ENCODE results near the gene MMRN2. TPM values are rescaled to one million over a fixed set of nuclear protein-coding genes. Genes with fewer than 3 reads are reported as not detected.
"Not testable (repeated sequence)": the region's sequence is repeated elsewhere in the genome, so short reads cannot be mapped to it uniquely, and the experiment has no call there.

The MMRN2 gene, protein sequence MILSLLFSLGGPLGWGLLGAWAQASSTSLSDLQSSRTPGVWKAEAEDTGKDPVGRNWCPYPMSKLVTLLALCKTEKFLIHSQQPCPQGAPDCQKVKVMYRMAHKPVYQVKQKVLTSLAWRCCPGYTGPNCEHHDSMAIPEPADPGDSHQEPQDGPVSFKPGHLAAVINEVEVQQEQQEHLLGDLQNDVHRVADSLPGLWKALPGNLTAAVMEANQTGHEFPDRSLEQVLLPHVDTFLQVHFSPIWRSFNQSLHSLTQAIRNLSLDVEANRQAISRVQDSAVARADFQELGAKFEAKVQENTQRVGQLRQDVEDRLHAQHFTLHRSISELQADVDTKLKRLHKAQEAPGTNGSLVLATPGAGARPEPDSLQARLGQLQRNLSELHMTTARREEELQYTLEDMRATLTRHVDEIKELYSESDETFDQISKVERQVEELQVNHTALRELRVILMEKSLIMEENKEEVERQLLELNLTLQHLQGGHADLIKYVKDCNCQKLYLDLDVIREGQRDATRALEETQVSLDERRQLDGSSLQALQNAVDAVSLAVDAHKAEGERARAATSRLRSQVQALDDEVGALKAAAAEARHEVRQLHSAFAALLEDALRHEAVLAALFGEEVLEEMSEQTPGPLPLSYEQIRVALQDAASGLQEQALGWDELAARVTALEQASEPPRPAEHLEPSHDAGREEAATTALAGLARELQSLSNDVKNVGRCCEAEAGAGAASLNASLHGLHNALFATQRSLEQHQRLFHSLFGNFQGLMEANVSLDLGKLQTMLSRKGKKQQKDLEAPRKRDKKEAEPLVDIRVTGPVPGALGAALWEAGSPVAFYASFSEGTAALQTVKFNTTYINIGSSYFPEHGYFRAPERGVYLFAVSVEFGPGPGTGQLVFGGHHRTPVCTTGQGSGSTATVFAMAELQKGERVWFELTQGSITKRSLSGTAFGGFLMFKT
- 1.8 TPM for polyA plus RNA-seq (2013, experiment 1 of 4)
- 1.0 TPM for polyA plus RNA-seq (2013, experiment 2 of 4)
- polyA plus RNA-seq (2013, experiment 3 of 4) = 1.5 TPM
- 1.5 TPM for polyA plus RNA-seq (2013, experiment 4 of 4)

DNA sequence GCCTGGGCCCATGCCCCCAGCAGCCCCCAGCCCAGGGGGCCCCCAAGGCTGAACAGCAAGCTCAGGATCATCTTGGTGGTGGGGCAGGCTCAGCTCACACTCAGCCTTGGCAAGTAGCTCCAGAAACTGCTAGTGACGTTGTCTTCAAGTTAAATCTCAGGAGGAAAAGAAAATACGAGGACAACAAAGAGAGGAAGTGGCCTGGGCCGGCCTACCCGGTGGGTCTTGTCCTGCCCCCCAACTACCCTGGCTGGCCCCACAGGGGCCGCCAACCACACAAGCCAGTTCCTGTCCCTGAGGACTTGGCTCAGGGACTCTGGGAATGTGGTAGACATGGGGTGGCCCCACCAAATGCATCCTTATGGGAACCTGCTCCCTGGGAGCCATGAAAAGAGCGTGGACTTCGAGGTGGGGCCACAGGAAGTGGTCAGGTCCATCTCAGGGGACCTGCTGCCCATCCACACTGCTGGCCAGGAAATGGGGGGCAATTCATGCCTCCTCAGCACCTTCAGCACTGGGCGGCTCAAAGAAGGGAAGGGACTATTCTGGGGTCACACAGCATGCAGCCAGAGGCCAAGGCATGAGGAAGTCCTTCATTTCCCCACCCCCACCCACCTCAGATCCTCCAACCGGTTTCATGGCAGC, at the start of gene MMRN2:
Gene MMRN2 (minus strand): TSS at position 145 of the 645 bp plus-strand sequence. CDS start 74 bp downstream, at position 71.
- no peaks in the 10 kb centered on the region for H3K9me3 ChIP-seq (ENCODE audit: control insufficient read depth, low read length)
- peaks cover 44% of the 10 kb centered on the region for H3K4me1 ChIP-seq (ENCODE audit: control insufficient read depth, insufficient read depth, low read length)
- no peaks in the 10 kb centered on the region for H3K27me3 ChIP-seq (ENCODE audit: control insufficient read depth, insufficient read depth, low read length, poor library complexity, severe bottlenecking)
- H3K4me3 ChIP-seq (ENCODE audit: insufficient read depth, low read depth, low read length) = no peak within 1 kb of the TSS
- 86 to 87% methylated on average over 9 of the region's 9 CpGs for WGBS, 2 experiments
- H3K36me3 ChIP-seq (ENCODE audit: control insufficient read depth, insufficient read depth, low read length) = no peaks in the 10 kb centered on the region
- no peak within 1 kb of the TSS for H3K27ac ChIP-seq (ENCODE audit: insufficient read depth, low read depth, low read length, poor library complexity, severe bottlenecking)

DNA sequence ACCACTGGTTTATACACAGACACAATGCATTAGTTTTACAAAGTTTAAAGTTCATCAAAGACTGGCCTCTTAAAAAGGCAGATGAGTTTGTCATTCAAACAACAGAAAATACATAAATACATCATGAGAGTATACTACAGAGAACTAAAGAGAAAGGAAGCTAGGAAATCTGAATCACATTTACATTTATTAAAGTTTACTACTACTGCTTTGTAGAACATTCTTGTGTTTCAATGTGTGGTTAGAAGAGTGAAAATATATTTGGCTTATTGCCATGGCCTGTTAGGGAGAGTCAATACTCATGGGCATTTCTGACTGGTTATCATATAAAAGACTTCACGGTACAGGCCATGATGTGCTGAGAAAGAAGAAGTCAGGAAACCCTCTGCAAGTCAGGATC, 49.7 kb upstream of the MMRN2 start:
- H3K4me3 ChIP-seq (ENCODE audit: insufficient read depth, low read depth, low read length); H3K27me3 ChIP-seq (ENCODE audit: control insufficient read depth, insufficient read depth, low read length, poor library complexity, severe bottlenecking); H3K9me3 ChIP-seq (ENCODE audit: control insufficient read depth, low read length); H3K4me1 ChIP-seq (ENCODE audit: control insufficient read depth, insufficient read depth, low read length); H3K27ac ChIP-seq (ENCODE audit: insufficient read depth, low read depth, low read length, poor library complexity, severe bottlenecking); H3K36me3 ChIP-seq (ENCODE audit: control insufficient read depth, insufficient read depth, low read length): not testable (repeated sequence)
- WGBS, 2 experiments = no CpG with 5 or more reads among the region's 1 CpG

DNA sequence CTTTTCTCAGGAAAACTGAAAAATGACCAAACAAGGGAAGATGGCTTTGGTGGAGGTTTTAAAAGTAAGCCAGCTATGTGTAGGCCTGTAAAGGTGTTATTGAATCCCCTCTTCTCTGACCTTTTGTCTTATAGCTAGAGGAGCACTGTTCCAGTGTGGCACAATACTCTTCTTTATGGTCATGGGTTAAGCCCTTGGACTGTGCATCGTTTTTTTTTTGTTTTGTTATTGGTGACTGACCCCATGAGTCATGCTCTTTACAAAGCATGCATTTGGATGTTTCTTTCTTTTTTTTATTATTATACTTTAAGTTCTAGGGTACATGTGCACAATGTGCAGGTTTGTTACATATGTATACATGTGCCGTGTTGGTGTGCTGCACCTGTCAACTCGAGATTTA, 43.1 kb upstream of the MMRN2 start:
- no peaks in the 10 kb centered on the region for H3K27me3 ChIP-seq (ENCODE audit: control insufficient read depth, insufficient read depth, low read length, poor library complexity, severe bottlenecking)
- H3K4me1 ChIP-seq (ENCODE audit: control insufficient read depth, insufficient read depth, low read length) = no peaks in the 10 kb centered on the region
- 88 to 100% methylated on average over 1 to 3 of the region's 3 CpGs for WGBS, 2 experiments
- H3K4me3 ChIP-seq (ENCODE audit: insufficient read depth, low read depth, low read length) = no peak overlapping the region
- no peaks in the 10 kb centered on the region for H3K9me3 ChIP-seq (ENCODE audit: control insufficient read depth, low read length)
- no peaks in the 10 kb centered on the region for H3K36me3 ChIP-seq (ENCODE audit: control insufficient read depth, insufficient read depth, low read length)
- no peak overlapping the region for H3K27ac ChIP-seq (ENCODE audit: insufficient read depth, low read depth, low read length, poor library complexity, severe bottlenecking)

DNA sequence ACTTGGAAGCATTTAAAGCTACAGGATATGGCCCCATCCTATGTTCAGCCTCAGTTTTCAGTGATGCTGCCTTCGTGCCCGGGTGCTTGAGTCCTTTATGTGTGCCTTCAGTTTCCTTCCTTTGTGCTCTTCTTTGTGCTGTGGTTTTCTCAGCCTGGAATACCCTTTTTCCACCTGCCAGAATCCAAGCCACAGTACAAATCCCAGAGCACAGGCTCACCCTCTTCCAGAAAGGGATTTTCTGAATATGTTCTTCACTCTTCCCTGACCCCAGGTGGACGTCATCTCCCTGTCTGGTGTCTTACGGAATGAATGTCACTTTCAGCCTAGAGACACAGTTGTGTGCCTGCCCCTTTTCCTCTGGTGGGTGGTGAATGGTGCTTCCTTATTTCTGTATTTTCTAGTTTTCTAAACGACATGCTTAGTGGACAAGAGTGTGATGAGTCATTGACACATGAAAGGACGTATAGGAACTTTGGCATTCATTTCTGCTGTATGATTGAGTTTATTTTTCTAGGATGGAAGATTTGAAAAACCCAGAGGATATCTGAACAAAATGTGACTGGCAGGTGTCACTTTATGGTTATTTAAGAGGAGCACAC, 42.5 kb upstream of the MMRN2 start:
- not testable (repeated sequence) for H3K27me3 ChIP-seq (ENCODE audit: control insufficient read depth, insufficient read depth, low read length, poor library complexity, severe bottlenecking); H3K4me3 ChIP-seq (ENCODE audit: insufficient read depth, low read depth, low read length); H3K9me3 ChIP-seq (ENCODE audit: control insufficient read depth, low read length); H3K4me1 ChIP-seq (ENCODE audit: control insufficient read depth, insufficient read depth, low read length); H3K27ac ChIP-seq (ENCODE audit: insufficient read depth, low read depth, low read length, poor library complexity, severe bottlenecking); H3K36me3 ChIP-seq (ENCODE audit: control insufficient read depth, insufficient read depth, low read length)
- WGBS, 2 experiments = 91 to 92% methylated on average over 6 of the region's 6 CpGs

DNA sequence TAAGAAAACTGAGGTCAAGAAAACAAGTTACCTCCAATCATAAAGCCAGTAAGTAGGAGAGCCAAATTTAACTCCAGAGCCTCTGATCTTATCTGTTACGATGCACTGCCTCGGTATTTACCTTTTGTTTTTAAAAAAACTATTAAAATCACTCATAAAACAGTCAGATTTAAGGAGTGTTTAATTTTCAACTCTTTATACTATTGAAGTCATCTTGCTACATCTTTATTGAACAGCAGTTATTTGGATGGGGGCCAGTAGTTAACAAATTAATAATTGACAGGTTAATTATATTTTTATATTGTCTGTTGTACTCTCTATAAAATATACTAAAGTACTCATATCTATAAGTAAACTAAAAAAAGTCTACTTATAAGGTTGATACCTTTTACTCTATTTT, 35.5 kb upstream of the MMRN2 start:
- H3K4me3 ChIP-seq (ENCODE audit: insufficient read depth, low read depth, low read length) = no peak overlapping the region
- whole genome bisulfite sequencing, 2 experiments = 89% methylated on average over 2 of the region's 2 CpGs; no CpG with 5 or more reads in 1 of the 2 experiments
- no peak overlapping the region for H3K27ac ChIP-seq (ENCODE audit: insufficient read depth, low read depth, low read length, poor library complexity, severe bottlenecking)

DNA sequence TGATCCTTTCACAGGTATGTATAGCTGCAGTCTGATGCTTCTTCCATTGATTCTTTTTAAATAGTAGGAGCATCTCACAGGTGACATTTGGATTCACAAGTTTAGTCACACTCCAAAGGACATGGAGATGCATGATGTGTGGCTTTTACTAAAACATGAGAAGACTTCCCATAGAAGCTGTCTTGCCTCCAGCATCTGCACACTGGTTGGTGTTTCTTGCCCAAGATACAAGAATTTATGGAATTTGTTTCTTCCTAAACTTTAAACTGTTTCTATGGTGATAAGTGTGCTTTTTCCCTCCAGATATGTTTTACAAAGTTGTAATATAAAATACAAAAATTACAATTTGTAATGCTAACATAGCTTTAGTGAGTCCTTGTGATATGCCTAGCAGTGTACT, 35.0 kb upstream of the MMRN2 start:
- H3K9me3 ChIP-seq (ENCODE audit: control insufficient read depth, low read length) = no peaks in the 10 kb centered on the region
- H3K27ac ChIP-seq (ENCODE audit: insufficient read depth, low read depth, low read length, poor library complexity, severe bottlenecking) = no peak overlapping the region
- H3K4me1 ChIP-seq (ENCODE audit: control insufficient read depth, insufficient read depth, low read length) = no peaks in the 10 kb centered on the region

More for the DNA sequence above, 35.5 kb upstream of the MMRN2 start:
- H3K9me3 ChIP-seq (ENCODE audit: control insufficient read depth, low read length) = no peaks in the 10 kb centered on the region
- H3K27me3 ChIP-seq (ENCODE audit: control insufficient read depth, insufficient read depth, low read length, poor library complexity, severe bottlenecking) = no peaks in the 10 kb centered on the region
- no peaks in the 10 kb centered on the region for H3K4me1 ChIP-seq (ENCODE audit: control insufficient read depth, insufficient read depth, low read length)
- H3K36me3 ChIP-seq (ENCODE audit: control insufficient read depth, insufficient read depth, low read length) = no peaks in the 10 kb centered on the region

DNA sequence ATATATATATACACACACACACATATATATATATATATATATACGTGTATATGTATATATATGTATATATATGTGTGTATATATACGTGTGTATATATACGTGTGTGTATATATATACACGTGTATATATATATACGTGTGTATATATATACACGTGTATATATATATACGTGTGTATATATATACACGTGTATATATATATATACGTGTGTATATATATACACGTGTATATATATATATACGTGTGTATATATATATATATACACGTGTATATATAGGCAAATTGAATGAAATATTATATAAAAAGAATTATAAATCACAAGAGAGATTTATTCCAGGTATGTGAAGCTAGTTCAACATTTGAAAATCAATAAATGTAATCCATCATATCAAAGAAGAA, 33.9 kb upstream of the MMRN2 start:
- H3K4me3 ChIP-seq (ENCODE audit: insufficient read depth, low read depth, low read length); H3K36me3 ChIP-seq (ENCODE audit: control insufficient read depth, insufficient read depth, low read length); H3K27ac ChIP-seq (ENCODE audit: insufficient read depth, low read depth, low read length, poor library complexity, severe bottlenecking); H3K9me3 ChIP-seq (ENCODE audit: control insufficient read depth, low read length); H3K27me3 ChIP-seq (ENCODE audit: control insufficient read depth, insufficient read depth, low read length, poor library complexity, severe bottlenecking); H3K4me1 ChIP-seq (ENCODE audit: control insufficient read depth, insufficient read depth, low read length): not testable (repeated sequence)
- WGBS, 2 experiments = no CpG with 5 or more reads among the region's 12 CpGs

More for the DNA sequence above, 35.0 kb upstream of the MMRN2 start:
- H3K4me3 ChIP-seq (ENCODE audit: insufficient read depth, low read depth, low read length) = no peak overlapping the region
- H3K36me3 ChIP-seq (ENCODE audit: control insufficient read depth, insufficient read depth, low read length) = no peaks in the 10 kb centered on the region
- no peaks in the 10 kb centered on the region for H3K27me3 ChIP-seq (ENCODE audit: control insufficient read depth, insufficient read depth, low read length, poor library complexity, severe bottlenecking)

DNA sequence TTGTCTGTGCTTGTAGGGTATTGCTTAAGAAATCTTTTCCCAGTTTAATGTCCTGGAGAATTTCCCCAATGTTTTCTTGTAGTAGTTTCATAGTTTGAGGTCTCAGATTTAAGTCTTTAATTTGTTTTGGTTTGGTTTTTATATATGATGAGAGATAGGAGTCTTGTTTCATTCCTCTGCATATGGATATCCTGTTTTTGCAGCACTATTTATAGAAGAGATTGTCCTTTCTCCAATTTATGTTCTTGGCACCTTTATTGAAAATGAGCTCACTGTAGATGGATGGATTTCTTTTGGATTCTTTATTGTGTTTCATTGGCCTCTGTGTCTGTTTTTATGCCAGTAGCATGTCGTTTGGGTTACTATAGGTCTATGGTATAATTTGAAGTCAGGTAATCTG, 31.1 kb upstream of the MMRN2 start:
- no peak overlapping the region for H3K4me3 ChIP-seq (ENCODE audit: insufficient read depth, low read depth, low read length)
- no peak overlapping the region for H3K27ac ChIP-seq (ENCODE audit: insufficient read depth, low read depth, low read length, poor library complexity, severe bottlenecking)
- no peaks in the 10 kb centered on the region for H3K36me3 ChIP-seq (ENCODE audit: control insufficient read depth, insufficient read depth, low read length)
- WGBS, 2 experiments = 79% methylated on average over 1 of the region's 1 CpG
- H3K9me3 ChIP-seq (ENCODE audit: control insufficient read depth, low read length) = no peaks in the 10 kb centered on the region
- no peaks in the 10 kb centered on the region for H3K4me1 ChIP-seq (ENCODE audit: control insufficient read depth, insufficient read depth, low read length)
- no peaks in the 10 kb centered on the region for H3K27me3 ChIP-seq (ENCODE audit: control insufficient read depth, insufficient read depth, low read length, poor library complexity, severe bottlenecking)

DNA sequence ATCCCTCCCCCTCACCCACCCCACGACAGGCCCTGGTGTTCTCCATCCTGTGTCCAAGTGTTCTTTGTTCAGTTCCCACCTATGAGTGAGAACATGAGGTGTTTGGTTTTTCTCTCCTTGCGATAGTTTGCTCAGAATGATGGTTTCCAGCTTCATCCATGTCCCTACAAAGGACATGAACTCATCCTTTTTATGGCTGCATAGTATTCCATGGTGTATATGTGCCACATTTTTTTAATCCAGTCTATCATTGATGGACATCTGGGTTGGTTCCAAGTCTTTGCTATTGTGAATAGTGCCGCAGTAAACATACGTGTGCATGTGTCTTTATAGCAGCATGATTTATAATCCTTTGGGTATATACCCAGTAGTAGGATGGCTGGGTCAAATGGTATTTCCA, 27.1 kb upstream of the MMRN2 start:
- H3K36me3 ChIP-seq (ENCODE audit: control insufficient read depth, insufficient read depth, low read length); H3K27ac ChIP-seq (ENCODE audit: insufficient read depth, low read depth, low read length, poor library complexity, severe bottlenecking); H3K4me1 ChIP-seq (ENCODE audit: control insufficient read depth, insufficient read depth, low read length); H3K27me3 ChIP-seq (ENCODE audit: control insufficient read depth, insufficient read depth, low read length, poor library complexity, severe bottlenecking); H3K9me3 ChIP-seq (ENCODE audit: control insufficient read depth, low read length); H3K4me3 ChIP-seq (ENCODE audit: insufficient read depth, low read depth, low read length): not testable (repeated sequence)
- WGBS, 2 experiments = 79 to 100% methylated on average over 2 to 3 of the region's 4 CpGs
